PFSK-1 (cell line): Measurements from ENCODE around the gene RAMAC.

ENCODE experiments used
- FOXP2 ChIP-seq: optimal IDR thresholded peaks from 2 replicates; pipeline ENCODE3; 2011; ENCODE audit warnings: borderline replicate concordance, control low read depth, inconsistent platforms; ENCODE audit not compliant: insufficient read depth; ENCODE audit errors: extremely low read length, extremely low read depth
- POLR2AphosphoS5 ChIP-seq: IDR thresholded peaks from 2 replicates; pipeline ENCODE4 v1.6.1; 2012; ENCODE audit warnings: low read depth, mild to moderate bottlenecking, control low read depth, low read length, moderate library complexity
- REST ChIP-seq, 2 experiments: IDR thresholded peaks; 2 replicates each; pipeline versions ENCODE4 v1.6.1 to v1.8.0; 2011 to 2012; ENCODE audit warnings: low read depth in 2 of 2, low read length in 2 of 2, control low read depth in 1 of 2, inconsistent platforms in 1 of 2, mild to moderate bottlenecking in 1 of 2, moderate library complexity in 1 of 2; ENCODE audit not compliant: insufficient read depth in 1 of 2
- SIN3A ChIP-seq: IDR thresholded peaks from 2 replicates; pipeline ENCODE4 v1.6.1; 2012; ENCODE audit warnings: mild to moderate bottlenecking, low read length, moderate library complexity, borderline replicate concordance; ENCODE audit not compliant: insufficient read depth
- TAF1 ChIP-seq: IDR thresholded peaks from 2 replicates; pipeline ENCODE4 v1.6.1; 2012; ENCODE audit warnings: low read length, control low read depth, borderline replicate concordance; ENCODE audit not compliant: insufficient read depth

RAMAC gene

DNA sequence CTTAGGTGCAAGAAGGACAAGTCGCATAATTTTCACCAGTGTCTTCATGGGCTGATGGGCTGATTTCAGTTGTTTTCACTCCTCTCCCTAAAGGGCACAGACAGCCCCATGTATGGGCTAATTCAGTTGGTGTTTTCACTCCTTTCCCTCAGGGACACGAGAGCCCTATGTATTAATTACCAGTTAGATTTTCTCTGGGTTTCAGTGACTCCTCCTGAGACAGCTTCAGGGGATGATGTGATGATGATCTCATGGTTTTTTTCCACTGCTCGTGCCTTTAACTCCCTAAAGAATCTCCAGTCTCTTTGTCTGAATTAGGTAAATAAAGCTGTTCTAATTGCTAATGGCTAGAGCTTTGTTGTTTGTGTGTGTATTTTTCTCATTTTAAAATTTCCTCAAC is 9.9 kb downstream of the RAMAC start:
- TF ChIP-seq FOXP2, result no peak

DNA sequence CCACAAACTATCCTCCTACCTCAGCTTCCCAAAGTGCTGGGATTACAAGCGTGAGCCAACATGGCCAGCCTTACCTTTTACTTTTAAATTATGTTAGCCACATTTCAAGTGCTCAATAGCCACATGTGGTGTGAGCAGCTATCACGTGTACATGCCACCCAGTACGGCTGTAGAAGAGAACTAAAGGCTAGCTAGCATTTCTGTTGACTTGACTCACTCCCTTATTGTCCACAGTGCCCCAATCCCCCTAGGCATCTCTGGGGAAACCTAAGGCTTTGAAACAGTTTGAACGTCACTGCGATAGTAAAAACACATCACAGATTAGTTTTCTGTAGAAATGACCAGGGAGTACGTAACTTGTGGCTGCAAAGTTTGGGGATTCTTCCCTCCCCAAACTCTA is 13.4 kb downstream of the RAMAC start:
- TF ChIP-seq FOXP2 (no peak), POLR2AphosphoS5 (no peak), SIN3A (no peak), TAF1 (no peak), REST (IDR thresholded peaks at IDR 0.05; ENCODE audit: insufficient read depth in 1 of 2, low read depth in 2 of 2, low read length in 2 of 2) (no peak)

DNA sequence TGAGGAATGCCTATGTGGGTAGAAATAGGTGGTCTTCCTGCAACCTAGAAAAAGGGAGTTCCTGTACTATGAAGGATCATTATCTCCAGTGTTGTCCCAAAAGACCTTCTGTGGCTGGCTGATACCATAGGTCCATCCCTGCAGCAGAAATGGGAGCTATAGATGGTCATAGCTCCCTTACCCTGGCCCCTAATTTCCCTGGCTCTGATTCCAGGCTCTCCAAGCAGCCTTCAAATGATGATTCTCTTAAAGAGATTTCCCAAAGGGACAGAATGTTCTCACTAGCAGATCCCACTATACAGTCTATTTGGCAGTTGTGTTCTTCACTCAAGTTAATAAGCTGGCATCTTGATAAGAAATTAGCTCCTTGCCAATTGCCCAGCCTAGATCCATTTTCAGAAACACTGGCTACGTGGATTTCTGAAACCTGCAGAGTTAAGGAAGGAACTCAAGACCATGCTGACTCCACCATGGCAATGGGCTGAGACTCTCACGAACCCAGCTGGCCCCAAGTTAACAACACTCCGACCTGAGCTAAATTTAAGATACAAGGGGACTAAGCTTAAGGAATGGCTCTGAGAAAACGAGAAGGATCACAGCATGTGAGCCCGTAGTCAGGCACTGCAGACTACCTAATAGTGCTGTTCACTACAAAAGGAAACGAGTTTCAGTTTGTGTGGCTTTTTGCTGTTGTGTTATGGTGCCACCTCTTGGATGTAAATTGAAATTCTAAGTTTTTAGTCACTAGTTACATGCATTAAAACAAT is 14.1 kb downstream of the RAMAC start:
- TF ChIP-seq FOXP2, result no peak
- TF ChIP-seq TAF1, result no peak
- TF ChIP-seq POLR2AphosphoS5, result no peak
- no peak for TF ChIP-seq REST (IDR thresholded peaks at IDR 0.05; ENCODE audit: insufficient read depth in 1 of 2, low read depth in 2 of 2, low read length in 2 of 2)
- no peak for TF ChIP-seq SIN3A

GRCh38 chr15:83010709-83011270 is 24.8 kb downstream of the RAMAC start:
- TF ChIP-seq SIN3A (no peak), POLR2AphosphoS5 (no peak), TAF1 (no peak), REST (IDR thresholded peaks at IDR 0.05; ENCODE audit: insufficient read depth in 1 of 2, low read depth in 2 of 2, low read length in 2 of 2) (no peak), FOXP2 (no peak)

DNA sequence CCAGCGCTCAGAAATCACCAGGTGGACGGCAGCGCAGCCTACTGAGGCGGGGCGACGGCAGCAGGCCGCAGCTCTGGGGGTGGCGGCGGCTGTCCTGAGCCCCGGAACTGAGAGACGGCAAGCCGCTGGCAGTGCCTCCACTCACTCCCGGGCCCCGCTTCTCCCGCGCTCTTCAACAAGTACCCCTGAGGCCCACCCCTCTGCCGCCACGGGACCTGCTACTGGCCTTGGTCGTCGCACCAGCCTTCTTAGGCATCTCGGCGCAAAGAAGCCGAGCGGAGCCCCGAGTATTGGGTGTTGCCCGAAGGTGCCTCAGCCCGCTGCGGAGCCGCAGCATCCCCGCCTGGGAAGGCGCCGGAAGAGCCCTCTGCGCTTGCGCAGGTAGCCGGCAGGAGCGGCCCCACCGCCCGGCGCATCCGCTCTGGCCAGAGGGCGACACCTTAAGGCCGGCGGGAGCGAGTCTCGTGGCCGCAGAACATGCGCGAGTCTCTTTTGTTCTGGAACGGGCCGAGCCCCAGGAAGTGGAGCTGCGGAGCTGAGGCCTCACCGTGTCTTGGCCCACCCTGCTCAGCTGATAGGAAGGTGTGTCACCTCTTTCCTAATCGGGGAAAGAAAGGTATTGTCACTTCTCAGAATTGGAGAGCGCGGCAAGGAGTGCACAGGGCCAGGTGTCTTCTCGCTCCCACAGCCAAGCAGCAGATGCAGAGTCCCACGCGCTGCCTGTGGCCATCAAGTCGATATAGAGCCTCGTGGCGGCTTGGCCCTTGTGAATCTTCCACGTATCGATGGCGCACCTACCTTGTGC is 25.5 kb downstream of the RAMAC start, which contains the start of gene C15orf40:
C15orf40 (minus strand) TSS at position 369 of the 805 bp plus-strand sequence; CDS start at position 337, 32 bp downstream.
- no peak for TF ChIP-seq REST (IDR thresholded peaks at IDR 0.05; ENCODE audit: insufficient read depth in 1 of 2, low read depth in 2 of 2, low read length in 2 of 2)
- TF ChIP-seq FOXP2, result peak; percentile 90
- peak; percentile 84 for TF ChIP-seq POLR2AphosphoS5
- TF ChIP-seq TAF1, result peak; percentile 83
- peak; percentile 40; the same call in 1 of the 2 replicates for TF ChIP-seq SIN3A
